Measurements from ENCODE around the gene GALNT18. TPM values are rescaled to one million over a fixed set of nuclear protein-coding genes. Genes with fewer than 3 reads are reported as not detected.

Gene GALNT18
- total RNA-seq, 2 donors from 2014 or later: 28.2 to 57.8 TPM

DNA sequence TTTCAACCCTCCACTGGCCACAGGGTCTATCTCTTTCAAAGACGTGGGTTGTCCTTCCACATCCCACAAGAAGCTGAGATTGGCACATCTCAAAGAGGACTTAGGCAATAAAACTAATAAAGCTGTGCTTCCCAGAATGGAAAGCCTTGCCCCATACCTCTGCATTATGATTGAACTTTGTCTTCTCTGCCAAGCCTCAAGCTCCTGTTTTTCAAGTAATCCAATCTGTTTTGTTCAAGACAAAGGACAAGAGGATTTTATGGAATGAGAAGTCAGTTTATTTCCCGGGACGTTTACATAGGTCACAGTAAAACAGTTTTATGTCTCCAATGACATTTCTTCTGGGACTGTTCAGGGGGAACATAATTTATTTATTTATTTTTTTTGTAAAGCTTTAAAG lies 108.4 kb downstream of the GALNT18 start:
- Histone ChIP-seq H3K9me3 (no peaks in the 10 kb centered on the region), H3K4me1 (ENCODE audit: control insufficient read depth in 1 of 2, low read depth in 2 of 2) (no peaks in the 10 kb centered on the region), H3K36me3 (no peaks in the 10 kb centered on the region), H3K27ac (no peak overlapping the region), H3K27me3 (replicated peaks; ENCODE audit: insufficient read depth) (no peaks in the 10 kb centered on the region), H3K4me3 (no peak overlapping the region)
- DNase-seq (ENCODE audit: low spot score) (no peak), ATAC-seq (ENCODE audit: insufficient number of reproducible peaks, low FRiP score, low read depth) (no peak)
- TF ChIP-seq, protein P1, sequence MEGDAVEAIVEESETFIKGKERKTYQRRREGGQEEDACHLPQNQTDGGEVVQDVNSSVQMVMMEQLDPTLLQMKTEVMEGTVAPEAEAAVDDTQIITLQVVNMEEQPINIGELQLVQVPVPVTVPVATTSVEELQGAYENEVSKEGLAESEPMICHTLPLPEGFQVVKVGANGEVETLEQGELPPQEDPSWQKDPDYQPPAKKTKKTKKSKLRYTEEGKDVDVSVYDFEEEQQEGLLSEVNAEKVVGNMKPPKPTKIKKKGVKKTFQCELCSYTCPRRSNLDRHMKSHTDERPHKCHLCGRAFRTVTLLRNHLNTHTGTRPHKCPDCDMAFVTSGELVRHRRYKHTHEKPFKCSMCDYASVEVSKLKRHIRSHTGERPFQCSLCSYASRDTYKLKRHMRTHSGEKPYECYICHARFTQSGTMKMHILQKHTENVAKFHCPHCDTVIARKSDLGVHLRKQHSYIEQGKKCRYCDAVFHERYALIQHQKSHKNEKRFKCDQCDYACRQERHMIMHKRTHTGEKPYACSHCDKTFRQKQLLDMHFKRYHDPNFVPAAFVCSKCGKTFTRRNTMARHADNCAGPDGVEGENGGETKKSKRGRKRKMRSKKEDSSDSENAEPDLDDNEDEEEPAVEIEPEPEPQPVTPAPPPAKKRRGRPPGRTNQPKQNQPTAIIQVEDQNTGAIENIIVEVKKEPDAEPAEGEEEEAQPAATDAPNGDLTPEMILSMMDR (IDR thresholded peaks at IDR 0.05): no peak

DNA sequence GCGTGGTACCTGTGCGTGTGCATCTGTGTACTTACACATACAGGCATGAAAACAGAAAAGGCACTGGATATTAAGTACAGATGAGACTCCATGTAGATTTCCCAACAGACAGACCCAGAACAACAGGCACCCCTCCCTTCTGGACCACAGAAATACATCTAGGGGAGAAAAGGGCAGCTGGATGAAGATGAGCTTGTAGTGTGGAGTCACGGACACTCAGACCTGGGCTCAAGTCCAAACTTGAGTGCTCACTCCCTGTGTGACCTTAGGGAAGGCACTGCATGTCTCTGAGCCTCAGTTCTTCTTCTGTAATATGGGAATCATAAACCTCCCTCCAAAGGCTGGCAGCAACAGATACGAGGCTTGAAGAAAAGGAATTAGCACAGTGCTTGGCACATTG lies 108.9 kb downstream of the GALNT18 start:
- no peak overlapping the region for H3K4me3 ChIP-seq
- H3K27me3 ChIP-seq (replicated peaks; ENCODE audit: insufficient read depth): no peaks in the 10 kb centered on the region
- H3K4me1 ChIP-seq (ENCODE audit: control insufficient read depth in 1 of 2, low read depth in 2 of 2): no peaks in the 10 kb centered on the region
- H3K9me3 ChIP-seq: no peaks in the 10 kb centered on the region
- H3K36me3 ChIP-seq: no peaks in the 10 kb centered on the region
- ATAC-seq (ENCODE audit: insufficient number of reproducible peaks, low FRiP score, low read depth) (no peak), DNase-seq (ENCODE audit: low spot score) (no peak)
- no peak overlapping the region for H3K27ac ChIP-seq
- TF ChIP-seq, protein P1 (IDR thresholded peaks at IDR 0.05): no peak

DNA sequence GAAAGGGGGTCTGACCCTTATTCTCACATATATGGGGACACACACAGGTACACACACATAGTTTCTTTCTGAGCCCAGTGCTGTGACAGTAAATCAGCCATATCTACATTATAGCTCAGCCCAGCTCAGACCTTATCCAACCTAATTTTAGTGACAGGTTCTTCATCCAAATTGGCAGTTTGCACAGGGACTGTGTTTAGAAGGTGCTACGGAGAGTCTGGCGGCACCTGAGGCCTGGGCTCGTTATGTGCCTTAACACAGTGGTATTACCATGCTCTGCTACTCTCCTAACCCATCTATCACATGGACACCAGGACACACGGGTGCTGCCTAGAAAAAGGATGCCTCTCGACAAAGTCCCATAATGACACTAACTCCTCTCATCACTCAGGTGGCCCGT lies 109.3 kb downstream of the GALNT18 start:
- ATAC-seq (ENCODE audit: insufficient number of reproducible peaks, low FRiP score, low read depth) (no peak), DNase-seq (ENCODE audit: low spot score) (no peak)
- Histone ChIP-seq H3K27ac (no peak overlapping the region), H3K4me1 (ENCODE audit: control insufficient read depth in 1 of 2, low read depth in 2 of 2) (no peaks in the 10 kb centered on the region), H3K4me3 (no peak overlapping the region), H3K27me3 (replicated peaks; ENCODE audit: insufficient read depth) (no peaks in the 10 kb centered on the region), H3K9me3 (no peaks in the 10 kb centered on the region), H3K36me3 (no peaks in the 10 kb centered on the region)
- TF ChIP-seq, protein P1 (IDR thresholded peaks at IDR 0.05): no peak

DNA sequence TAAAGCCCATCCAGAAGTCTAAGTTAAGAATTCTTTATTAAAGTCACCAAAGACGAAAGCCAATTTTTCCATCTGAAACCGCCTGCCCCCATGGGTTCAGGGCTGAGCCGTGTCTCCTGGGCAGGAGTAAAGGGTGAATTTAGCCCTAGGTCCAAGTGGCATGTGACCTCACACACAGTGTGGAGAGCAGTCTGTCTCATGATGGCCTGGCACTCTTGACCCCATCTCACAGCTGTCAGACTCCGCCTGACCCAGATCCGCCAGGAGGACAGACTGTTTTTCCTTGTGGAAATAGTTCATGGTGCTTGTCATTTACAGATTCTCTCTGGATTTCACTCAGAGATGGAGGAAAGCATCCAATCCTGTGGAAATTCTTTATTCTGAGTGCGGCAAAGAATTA lies 109.7 kb downstream of the GALNT18 start:
- Histone ChIP-seq H3K9me3 (no peaks in the 10 kb centered on the region), H3K36me3 (no peaks in the 10 kb centered on the region), H3K4me1 (ENCODE audit: control insufficient read depth in 1 of 2, low read depth in 2 of 2) (no peaks in the 10 kb centered on the region), H3K27me3 (replicated peaks; ENCODE audit: insufficient read depth) (no peaks in the 10 kb centered on the region), H3K27ac (no peak overlapping the region), H3K4me3 (no peak overlapping the region)
- DNase-seq (ENCODE audit: low spot score) (no peak), ATAC-seq (ENCODE audit: insufficient number of reproducible peaks, low FRiP score, low read depth) (no peak)
- TF ChIP-seq, protein P1 (IDR thresholded peaks at IDR 0.05): no peak

DNA sequence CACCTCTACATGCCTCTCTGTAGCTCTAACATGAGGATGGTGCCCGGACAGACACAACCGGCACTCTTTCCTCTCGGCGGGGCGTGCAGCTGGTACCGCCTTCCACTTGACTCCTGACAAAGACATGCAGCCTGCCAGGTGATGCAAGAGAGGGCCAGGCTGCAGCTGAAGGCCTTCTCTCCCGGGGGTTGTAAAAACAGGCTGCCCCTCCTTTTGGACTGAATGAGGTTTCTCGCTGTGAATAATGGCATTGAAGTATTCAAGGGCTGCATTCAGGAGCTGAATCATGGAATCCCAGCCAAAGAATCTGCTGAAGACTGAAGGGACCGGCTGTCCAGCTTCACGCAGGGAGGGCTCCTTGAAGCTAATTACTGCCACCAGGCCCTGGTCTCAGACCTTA lies 110.9 kb downstream of the GALNT18 start:
- ATAC-seq (ENCODE audit: insufficient number of reproducible peaks, low FRiP score, low read depth): no peak
- no peaks in the 10 kb centered on the region for H3K4me1 ChIP-seq (ENCODE audit: control insufficient read depth in 1 of 2, low read depth in 2 of 2)
- DNase-seq (ENCODE audit: low spot score): no peak

More for the DNA sequence above, 110.9 kb downstream of the GALNT18 start:
- Histone ChIP-seq H3K27ac (no peak overlapping the region), H3K36me3 (no peaks in the 10 kb centered on the region), H3K27me3 (replicated peaks; ENCODE audit: insufficient read depth) (no peaks in the 10 kb centered on the region), H3K4me3 (no peak overlapping the region), H3K9me3 (no peaks in the 10 kb centered on the region)
- TF ChIP-seq, protein P1 (IDR thresholded peaks at IDR 0.05): no peak
